Measurements from ENCODE around the gene METAP1D.

The METAP1D gene

DNA sequence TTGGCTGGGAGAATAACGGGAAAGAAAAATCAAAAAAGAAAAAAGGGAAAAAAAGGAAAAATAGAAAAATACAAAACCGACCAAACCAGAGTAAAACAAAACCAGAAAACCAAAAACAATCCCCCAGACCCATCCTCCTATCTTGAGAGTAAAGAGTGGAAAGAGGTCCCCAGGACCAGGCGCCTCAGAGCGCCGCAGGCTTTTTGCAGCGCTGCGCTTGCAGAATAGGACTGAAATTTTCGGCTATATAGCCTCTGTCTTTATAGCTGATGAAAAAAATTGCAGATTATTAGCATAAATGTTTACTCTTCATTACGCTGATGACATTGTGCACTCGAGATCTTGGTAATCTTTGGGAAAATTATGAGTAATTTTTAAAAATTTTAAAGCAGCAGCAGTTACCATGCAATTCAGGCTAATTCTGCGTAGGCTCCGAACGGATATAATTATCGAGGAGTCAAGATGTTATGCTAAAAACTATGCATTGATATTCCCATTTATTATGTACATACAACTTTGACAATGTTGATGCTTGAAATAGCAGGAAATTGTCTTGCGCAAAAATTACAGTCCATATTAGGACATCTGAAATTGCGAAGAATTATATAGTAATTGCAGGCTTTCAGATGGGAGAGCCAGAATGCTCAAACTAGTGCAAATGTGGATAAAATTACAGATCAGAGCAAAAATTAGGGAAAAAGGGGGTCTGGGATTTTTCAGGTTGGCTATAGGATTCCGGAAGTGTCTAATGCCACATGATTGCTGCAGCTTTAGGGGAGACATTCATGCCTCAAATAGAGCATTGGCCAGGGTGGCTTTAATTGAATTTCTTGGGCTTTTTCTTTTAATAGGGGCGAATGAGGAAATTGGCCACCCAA is 93.9 kb downstream of the METAP1D start:
- DNase-seq: no peak

DNA sequence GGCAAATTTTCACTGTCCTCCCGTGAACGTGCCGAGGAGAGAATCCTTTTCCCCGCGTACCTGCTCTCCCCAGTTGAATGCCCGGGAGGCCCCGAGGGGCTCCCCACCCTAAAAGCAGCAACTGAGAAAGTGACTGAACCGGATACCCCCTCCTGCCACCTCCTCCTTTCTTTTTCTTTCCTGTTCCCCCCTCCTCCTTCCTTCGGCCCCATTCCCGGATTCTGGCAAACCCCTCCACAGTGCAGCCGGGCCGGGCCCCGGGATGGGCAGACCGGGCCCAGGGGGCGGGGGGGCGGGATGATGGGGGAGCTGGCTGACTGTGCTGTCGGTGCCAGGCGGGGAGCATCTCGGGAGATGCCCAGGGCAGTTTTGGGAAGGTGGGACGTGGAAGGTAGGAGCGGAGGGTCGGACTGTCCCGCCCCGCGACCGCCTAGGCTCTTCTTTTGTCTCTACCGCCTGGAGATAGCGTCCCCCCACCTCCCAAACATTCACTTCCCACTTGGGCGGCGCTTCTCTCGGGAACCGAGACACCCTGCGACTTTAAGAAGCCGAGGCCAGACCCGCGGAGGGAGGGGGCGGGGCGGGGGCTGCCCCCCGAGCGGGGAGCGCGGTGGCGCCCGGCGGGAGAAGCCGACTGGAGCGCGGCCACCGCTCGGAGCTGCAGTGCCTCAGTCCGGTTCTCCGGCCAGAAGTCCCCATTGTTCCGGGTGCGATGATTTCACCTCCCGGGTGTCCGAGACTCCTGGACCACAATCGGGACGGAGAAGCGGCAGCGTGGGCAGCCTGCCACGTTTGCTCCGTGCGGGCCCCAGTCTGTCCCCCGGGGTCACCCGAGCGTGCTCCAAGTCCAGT is 94.8 kb downstream of the METAP1D start:
- DNase-seq: no peak

DNA sequence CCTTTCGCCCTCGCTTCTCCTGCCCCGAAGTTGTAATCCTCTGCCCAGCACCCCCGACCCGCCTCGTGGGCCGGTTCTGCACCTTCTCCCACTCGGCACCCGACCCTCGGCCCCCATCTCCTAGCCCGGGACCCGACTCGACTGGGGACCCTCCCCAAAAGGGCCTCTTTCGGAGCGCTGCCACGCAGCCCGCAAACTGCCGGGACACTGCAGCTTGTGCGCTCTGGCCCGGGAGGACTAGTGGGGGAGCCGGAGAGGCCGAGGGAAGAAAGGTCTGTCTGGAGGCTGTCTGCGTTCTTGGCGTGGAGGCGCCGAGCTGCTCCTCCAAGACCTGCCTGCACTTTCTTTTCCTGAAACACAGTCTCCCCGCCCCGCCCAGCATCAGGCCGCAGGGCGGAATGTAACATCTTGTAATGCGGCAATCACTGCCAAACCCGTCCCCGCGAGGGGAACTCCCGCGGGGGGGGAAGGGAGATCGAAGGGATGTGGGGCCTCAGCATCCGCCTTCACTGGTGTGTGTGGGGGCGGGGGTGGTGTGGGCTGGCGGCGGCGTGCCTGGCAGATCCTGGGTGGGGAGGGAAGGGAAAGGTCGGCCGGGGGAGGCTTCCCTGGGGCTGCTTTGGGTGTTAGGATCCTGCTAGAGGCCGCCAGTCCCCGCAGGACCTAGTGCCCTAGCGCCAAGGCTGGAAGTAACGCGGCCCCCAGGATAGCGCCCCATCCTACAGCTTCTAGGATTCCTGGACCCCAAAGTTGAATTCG is 95.6 kb downstream of the METAP1D start:
- peak; percentile 77 for DNase-seq

DNA sequence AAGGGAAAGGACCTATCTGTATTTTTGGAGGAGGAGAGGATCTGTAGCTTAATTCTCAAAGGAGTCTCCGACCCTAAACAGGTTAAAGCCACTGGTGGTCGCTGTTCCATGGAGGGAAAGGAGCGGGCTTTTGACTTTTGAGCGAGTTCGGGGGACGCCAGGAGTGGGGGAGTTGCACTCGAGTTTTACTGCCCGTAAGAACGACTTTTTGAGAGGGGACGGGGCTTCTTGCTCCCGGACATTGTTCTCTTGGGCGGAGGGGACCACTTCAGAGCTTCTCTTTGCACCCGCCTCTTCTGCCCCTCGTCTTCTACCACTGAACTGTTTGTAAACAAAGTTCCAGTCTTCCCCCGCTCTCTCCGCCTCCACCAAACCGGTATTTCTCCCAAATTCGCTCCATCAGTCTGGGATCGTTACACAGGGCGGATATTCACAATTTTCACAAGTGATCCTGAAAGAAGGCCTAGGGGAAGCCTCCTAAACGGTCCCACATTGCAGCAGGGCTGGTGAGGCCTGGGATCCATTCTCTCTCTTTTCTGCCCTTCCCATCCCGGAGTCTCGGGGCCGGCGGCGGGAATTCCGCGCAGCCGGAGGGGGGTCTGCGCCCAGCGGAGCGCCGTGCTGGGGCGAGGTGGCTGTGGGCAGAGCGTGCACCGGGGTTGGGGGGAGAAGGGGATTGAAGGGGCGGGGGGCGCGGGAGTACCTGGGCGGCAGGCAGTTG is 96.3 kb downstream of the METAP1D start:
- DNase-seq: peak; percentile 54

DNA sequence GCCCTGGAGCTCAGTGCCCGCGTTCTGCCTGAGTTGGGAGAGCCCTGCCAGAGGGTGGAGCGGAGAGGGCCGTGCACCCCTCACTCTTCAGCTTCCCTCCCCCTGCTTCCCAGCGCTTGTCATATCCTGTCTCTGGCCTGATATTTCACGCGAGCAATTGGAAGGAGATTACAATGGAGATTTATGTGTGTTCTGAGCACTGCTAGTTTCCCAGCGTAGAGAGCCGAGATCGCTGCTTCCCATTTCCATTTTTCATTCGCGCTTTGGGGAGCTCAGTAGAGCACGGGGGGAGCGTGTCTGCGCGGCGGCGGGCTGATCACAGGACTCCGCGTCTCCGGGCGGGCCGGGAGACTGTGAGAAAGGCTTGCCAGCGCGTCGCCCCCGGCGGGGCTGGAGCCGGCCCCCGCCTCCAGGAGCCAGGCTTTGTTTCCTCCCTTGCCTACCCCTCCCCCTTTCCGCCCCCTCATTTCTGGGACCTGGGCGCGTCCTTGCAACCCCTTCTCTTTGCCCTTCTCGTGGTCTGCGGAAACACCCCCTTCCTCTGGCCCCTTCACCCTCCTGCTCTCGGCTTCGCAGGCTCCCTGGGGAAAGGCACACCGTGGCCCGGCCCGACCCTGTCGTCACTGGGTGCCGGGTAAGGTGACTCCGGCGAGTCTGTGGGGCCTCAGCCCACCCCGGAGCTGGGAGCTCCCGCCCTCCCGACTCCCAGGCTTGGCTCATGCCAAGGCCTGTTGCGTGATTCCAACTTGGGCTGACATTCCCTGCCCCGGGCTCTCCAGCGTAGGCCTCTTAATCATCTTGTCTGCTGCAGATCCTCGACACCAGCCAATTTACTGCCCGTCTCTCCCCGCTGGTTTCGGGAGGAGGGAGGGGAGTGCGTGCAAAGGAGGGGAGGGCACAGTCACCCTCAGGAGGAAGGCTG is 97.1 kb downstream of the METAP1D start:
- peak; percentile 62 for DNase-seq

DNA sequence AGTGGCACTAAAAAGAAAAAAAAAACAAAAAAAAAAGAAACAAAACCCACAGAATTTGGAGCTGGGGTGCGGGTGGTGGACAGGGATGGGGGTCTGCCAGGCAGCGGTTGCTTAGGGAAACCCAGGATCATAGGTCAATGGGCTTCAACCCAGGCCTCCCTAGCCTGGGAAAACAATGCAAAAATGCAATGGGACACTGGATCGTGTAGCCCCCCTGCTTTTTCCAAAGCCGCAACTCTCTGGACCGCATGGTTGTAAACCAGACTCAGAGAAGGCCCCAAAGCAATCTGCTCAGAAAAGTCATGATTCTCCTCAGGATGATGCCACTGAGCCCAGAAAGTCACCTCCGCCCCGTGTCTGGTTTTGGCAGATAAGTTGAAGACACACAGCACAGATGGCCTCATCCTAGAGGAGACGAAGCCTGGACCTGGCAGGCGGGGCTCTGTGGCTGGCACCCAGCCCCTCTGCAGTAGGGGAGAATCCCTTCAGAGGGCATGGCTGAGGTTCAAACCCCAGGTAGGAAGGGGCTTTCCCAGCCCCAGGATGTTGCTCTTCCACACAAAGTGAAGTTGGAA is 97.9 kb downstream of the METAP1D start:
- no peak for DNase-seq

DNA sequence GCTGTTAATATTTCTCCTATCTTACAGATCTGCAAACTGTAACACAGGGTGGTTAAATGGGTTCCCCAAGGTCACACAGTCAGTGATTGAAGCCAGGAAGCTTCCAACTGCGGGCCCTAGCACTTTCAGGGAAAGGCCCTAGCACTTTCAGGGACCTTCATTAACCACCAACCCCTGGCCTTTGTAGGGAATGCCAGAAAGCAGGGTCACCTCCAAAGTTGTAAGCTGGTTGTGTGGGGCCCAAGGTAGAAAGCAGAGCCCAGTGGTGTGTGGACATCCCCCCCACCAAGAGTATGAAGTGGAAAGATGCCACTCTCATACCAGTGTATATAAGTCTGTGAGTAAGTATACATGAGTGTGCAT is 98.5 kb downstream of the METAP1D start:
- no peak for DNase-seq

DNA sequence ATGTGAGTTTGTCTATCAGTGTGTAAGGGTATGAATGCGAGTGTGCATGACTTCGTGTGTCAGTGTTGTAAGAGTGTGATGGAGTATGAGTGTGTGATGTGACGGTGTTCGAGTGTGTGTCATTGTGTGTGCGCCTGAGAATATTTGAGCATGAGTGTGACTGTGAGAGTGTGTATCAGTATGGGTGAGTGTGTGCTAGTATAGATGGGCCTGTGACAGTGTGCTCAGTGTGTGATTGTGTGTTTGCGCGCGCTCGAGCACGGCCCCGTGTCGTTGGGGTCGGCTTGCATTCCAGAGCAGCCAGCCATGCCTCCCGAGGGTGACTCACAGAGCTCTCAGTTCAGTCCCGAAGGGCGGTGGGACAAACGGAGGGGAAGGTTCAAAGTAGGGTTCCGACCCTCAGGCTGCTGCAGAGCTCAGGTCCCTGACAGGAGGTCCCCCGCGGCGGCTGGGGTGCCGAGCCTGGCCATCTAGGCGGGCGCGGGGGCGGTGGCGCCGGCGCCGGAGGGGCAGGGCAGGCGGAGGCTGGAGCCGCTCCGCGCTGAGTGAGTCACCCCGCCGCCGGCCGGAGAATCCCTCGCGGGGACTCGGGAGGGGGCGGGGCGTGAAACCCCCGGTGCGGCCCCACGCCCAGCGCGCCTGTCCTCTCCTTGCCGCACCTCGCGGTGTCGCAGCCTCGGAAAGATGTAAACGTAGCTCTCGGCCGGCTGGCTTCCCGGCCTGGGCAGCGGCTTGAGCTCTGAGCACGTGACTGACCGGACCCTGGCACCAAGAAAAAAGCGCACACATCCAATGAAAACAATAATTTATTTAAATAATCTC is 99.1 kb downstream of the METAP1D start:
- DNase-seq: peak; percentile 75

DNA sequence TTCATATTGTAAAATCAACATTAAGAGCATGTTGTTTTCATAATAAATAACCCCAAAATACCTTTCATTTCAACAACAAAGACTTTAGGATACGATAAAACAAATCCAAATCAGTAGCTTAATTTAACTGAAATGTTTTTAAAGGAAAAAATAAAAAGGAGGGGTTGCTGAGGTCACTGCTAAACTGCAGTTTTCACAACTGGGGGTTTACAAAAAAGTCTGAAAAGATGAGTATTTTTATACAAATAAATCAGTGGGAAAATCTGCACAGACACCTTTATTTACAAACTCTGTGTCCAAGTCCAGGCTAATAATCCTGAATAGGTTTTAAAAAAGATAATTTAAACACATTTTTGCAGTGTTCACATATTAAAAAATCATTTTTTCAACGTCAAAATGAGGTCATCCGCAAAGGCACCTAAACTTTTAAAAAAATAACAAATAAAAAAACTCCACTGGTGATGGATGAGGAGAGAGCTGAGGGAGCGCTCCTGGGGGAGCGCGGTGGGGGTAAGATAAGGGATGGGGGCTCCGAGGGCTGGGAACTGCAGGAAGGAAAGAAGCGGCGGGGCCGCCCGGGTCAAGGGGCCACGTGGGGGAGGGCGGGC is 99.8 kb downstream of the METAP1D start:
- no peak for DNase-seq

DNA sequence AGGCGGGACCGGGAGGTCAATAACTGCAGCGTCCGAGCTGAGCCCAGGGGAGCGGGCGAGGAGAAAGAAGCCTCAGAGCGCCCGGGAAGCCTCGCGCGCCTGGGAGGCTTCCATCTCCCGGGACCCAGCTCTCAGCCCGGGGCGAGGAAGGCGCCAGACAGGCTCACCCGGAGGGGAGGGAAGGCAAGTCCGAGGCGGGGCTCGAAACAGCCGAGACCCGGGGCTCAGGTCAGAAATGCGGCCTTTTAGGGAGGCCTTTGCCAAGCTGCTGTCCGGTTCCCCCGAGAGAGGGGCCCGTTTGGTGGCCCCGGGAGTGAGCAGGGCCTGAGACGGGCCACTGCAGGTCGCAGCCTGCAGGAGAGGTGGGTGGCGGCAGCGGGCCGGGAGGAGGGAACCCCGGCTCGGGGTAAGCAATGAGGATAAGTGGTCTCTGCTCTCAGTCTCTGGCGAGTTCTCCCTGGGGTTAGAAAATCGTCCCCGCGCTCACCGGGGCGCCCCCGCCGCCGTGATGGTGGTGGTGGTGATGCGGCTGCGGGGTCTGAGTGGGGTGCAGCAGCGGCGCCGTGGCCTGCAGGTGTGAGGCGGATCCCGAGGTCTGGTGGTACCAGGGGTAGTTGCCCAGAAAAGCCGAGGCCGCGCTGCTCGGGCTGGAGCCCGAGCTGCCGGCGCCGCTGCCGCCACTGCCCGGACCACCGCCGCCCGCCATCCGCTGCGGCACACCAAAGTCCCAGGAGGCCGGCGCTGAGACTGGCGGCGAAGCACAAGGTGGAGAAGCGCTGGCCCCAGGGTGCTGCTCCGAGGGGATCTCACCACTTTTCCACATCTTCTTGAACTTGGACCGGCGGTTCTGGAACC is 100.6 kb downstream of the METAP1D start:
- peak; percentile 67 for DNase-seq

DNA sequence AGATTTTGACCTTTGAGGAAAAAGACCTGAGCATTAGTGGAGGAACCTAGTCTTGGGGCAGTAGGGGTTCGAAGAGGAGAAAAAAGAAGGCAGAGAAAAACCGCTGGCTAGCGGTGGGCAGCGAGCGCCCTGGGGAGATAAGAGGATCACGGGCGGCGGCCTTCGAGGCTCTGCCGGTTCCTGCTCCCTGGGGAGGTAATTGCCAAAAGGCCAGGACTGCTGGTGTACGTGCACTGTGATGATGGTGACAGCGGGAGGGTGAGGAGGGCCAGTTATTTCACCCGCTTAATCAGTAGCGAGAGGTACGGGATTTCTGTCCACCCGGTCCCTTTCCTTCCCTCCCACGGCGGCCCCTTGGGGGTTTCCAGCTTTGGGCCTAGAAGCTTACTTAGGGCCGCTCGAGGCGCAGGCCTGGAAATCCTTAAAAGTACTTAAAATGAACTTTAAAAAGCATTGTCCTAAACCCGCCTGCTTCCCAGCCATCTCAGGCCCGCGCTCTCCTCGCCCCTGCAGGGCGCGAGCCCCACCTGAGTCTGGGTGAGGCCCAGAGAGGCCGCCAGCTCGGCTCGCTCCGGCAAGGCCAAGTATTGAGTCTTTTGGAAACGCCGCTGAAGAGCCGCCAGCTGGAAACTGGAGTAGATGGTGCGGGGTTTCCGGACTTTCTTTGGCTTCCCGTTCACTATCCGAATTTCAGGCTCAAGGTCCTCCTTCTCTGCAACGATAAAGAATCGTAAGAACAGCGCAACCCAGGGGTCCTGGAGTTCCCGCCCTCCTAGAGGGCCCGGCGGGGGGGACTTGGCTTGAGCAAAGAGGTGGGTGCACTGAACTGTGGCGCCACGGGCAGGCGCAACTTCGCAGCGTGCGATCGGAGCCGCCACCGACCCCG is 101.4 kb downstream of the METAP1D start:
- peak; percentile 67 for DNase-seq

DNA sequence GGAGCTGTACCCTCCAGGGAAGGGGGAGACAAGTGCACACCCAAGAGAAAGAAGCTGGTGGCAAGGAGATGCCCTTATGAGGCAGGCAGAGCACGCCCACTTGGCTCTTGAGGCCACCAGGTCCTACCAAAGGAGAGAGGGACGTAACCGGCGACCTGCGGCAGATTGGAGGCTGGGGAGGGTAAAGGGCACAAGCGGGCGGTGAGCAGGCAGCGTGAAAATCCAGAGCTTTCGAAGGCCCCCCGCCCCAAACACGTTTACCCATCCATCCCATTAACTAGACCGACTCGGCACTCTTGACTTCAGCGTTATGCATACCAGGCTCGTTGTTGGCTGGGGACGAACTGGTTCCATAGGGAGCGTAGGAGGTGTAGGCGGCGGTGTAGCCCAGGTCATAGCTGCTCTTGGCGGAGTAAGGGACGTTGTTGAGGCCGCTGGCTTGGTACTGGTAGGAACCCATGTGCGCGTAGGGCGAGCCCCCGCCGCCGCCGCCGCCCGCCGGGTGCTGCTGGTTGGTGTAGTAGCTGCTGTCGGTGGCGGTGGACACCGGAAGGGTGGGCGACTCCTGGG is 102.2 kb downstream of the METAP1D start:
- DNase-seq: peak; percentile 73

DNA sequence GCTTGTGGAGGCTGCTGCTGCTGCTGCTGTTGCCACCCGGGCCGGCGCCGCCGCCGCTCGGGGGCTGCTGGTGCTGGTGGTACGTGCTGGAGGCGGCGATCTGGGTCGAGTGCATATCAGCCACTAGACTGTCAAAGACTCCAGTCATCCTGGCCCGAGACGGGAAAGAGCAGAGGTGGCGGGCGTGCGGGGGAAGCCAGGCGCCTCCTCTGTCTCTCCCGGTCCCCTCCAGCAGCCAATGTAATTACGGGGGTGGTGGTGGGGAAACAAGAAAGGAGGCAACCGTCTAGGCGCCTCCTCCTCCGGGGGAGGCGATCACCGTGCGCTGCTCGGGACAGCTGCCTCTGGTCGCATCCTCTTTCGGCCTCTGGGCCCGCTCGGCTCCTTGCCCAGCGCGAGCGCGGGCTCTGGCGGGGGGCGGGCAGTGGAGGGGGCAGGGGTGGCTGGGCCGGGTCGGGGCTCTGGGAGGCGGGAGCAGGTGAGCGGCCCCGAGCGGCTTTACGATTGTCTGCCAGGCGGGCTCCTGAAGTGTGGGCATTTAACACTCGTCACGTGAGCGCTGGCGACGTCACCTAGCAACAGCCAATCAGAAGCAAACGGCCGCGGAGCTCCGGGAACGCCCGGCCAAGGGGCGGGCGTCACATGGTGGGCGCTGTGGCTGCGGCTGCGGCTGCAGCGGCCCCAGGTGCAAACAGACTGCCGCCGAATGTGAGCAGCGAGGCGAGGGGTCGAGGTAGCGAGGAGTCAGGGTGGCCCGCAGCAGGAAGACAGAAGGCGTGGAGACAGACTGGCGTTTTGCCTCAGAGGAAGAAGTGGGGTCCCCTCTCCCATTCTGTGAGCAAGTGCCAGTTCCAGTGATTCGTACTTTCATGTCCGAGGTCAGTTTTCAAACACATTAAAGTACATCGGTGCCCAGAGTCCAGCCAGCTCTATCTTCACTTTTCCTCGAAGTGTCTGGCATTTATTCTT is 102.9 kb downstream of the METAP1D start, which contains the start of gene DLX2:
TSS of gene DLX2 (minus strand) at position 510 of the 969 bp plus-strand sequence. CDS start at position 148, 362 bp downstream.
- DNase-seq: peak; percentile 87

DNA sequence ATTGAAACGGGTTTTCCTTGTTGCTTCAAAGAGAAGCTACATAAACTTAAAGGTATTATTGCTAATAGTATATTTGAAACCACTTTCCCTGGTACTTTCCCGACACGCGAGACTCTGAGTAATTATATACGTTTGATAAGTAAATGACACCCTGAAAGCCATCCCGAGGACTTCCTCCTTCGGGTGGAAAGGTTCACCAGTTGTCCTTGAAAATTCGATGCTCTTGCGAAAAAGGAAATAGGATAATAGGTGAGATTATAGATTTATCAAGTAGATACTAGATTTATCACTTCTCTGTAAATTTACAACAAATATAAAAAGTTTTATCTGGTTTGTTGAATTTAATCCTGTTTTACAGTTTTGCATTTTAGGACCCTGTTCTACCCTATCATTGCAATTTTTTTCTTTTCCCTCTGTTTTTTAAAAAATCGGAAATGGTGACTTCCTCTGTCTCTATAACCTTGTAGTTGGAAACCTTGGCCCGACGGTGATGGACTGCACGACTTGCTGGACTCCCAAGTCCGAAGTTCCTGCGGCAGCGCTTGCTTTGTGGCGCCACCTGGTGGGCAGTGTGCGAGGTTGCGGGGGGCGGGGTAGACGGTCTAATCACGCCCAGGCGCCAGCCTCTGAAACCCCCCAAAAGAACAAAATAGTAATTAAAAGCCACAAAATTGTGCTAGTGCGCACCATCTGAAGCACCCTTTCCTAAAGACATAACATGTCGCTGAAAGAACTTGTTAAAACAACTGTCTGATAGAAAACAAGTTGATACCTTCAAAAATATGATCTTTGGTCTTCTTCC is 103.9 kb downstream of the METAP1D start:
- DNase-seq: peak; percentile 94

Data from activated CD8-positive, alpha-beta memory T cell treated with anti-CD3 and anti-CD28 coated beads, Interleukin-2, amount 50 U/mL, for 48 hours (primary cell).